WTC11 (cell line): ENCODE results near the gene ANGPTL3.
"Not testable (repeated sequence)": the region's sequence is repeated elsewhere in the genome, so short reads cannot be mapped to it uniquely, and the experiment has no call there.

Experiments
- ATF3 ChIP-seq: sonication (generic); formaldehyde crosslinking; conservative IDR thresholded peaks from 2 replicates; pipeline ENCODE4 v1.8.1; 2022; ENCODE audit warnings: mild to moderate bottlenecking, missing genetic modification reagents
- ATF6 ChIP-seq: sonication (generic); formaldehyde crosslinking; IDR thresholded peaks from 2 replicates; pipeline ENCODE4 v1.8.1; 2023; ENCODE audit warnings: mild to moderate bottlenecking, missing genetic modification reagents
- CTCF ChIP-seq: fragments of 200-600 bp; IDR thresholded peaks from 2 replicates; pipeline ENCODE4 v1.8.0; 2022; ENCODE audit warnings: antibody characterized with exemption
- E2F1 ChIP-seq: sonication (generic); formaldehyde crosslinking; IDR thresholded peaks from 2 replicates; pipeline ENCODE4 v1.8.0; 2022; ENCODE audit warnings: mild to moderate bottlenecking, missing genetic modification reagents
- E2F5 ChIP-seq: sonication (generic); formaldehyde crosslinking; IDR thresholded peaks from 2 replicates; pipeline ENCODE4 v1.8.1; 2022; ENCODE audit warnings: mild to moderate bottlenecking, moderate library complexity, missing genetic modification reagents
- MAX ChIP-seq: sonication (generic); formaldehyde crosslinking; IDR thresholded peaks from 2 replicates; pipeline ENCODE4 v1.8.0; 2022; ENCODE audit warnings: mild to moderate bottlenecking, missing genetic modification reagents
- NFYB ChIP-seq: sonication (generic); formaldehyde crosslinking; conservative IDR thresholded peaks from 2 replicates; pipeline ENCODE4 v1.8.0; 2022; ENCODE audit warnings: low read depth, missing genetic modification reagents
- NR2C2 ChIP-seq: sonication (generic); formaldehyde crosslinking; IDR thresholded peaks from 2 replicates; pipeline ENCODE4 v1.8.0; 2022; ENCODE audit warnings: mild to moderate bottlenecking, missing genetic modification reagents
- TCF7 ChIP-seq: sonication (generic); formaldehyde crosslinking; IDR thresholded peaks from 2 replicates; pipeline ENCODE4 v1.8.0; 2022; ENCODE audit warnings: mild to moderate bottlenecking, low read depth, missing genetic modification reagents, moderate library complexity
- USF1 ChIP-seq: sonication (generic); formaldehyde crosslinking; IDR thresholded peaks from 2 replicates; pipeline ENCODE4 v1.8.0; 2022; ENCODE audit warnings: mild to moderate bottlenecking, missing genetic modification reagents
- ZBTB43 ChIP-seq: sonication (generic); formaldehyde crosslinking; IDR thresholded peaks from 2 replicates; pipeline ENCODE4 v1.8.1; 2023; ENCODE audit warnings: mild to moderate bottlenecking, missing genetic modification reagents
- ZNF138 ChIP-seq: sonication (generic); formaldehyde crosslinking; conservative IDR thresholded peaks from 2 replicates; pipeline ENCODE4 v1.8.1; 2022; ENCODE audit warnings: mild to moderate bottlenecking, moderate library complexity, missing genetic modification reagents
- ZNF232 ChIP-seq: sonication (generic); formaldehyde crosslinking; IDR thresholded peaks from 2 replicates; pipeline ENCODE4 v1.8.0; 2022; ENCODE audit warnings: mild to moderate bottlenecking, missing genetic modification reagents

GRCh38 chr1:62610588-62610987, 13.3 kb downstream of the ANGPTL3 start:
- TF ChIP-seq NR2C2 (CRISPR knock-in tag); MAX (CRISPR knock-in tag); ATF3; CTCF; ZBTB43; ATF6 (CRISPR knock-in tag); TCF7 (CRISPR knock-in tag); E2F5 (CRISPR knock-in tag); NFYB; E2F1 (CRISPR knock-in tag); ZNF232 (CRISPR knock-in tag); USF1; ZNF138 (CRISPR knock-in tag): not testable (repeated sequence)
